Endothelial cell of umbilical vein (primary cell): ENCODE measurements around the gene ABCG5. TPM values are rescaled to one million over a fixed set of nuclear protein-coding genes. Genes with fewer than 3 reads are reported as not detected.

Experiments
- BruUV-seq: library from RNA; stranded (reverse); fragments of 400-500 nt; replicated peaks from 2 replicates; lab custom pipeline; 2021; lab: Mats Ljungman, UMichigan
- CTCF ChIA-PET: fragments of 300-600, 350-600 bp; sonication (Branson Sonifier 250); formaldehyde crosslinking; loops from one replicate; lab custom pipeline; 2021; ENCODE audit warnings: antibody characterized with exemption, inconsistent platforms; lab: Charles Lee
- POLR2A ChIA-PET: fragments of 300-600, 350-600 bp; sonication (Branson Sonifier 250); formaldehyde crosslinking; loops from one replicate; lab custom pipeline; 2021; ENCODE audit warnings: antibody characterized with exemption, inconsistent platforms; lab: Charles Lee
- DNase-seq: peaks from one replicate; pipeline ENCODE4 v3.0.0-alpha.2; 2011; ENCODE audit warnings: low read depth, low spot score
- FAIRE-seq: peaks from 2 replicates; lab custom pipeline; 2011; peaks lifted over from hg19 to GRCh38; lab: Jason Lieb, UNC
- H2AFZ ChIP-seq: 2 replicates; pipeline ENCODE4 v1.6.0; 2012; ENCODE audit warnings: low read depth, low read length, control low read depth, inconsistent platforms
- H3K27ac ChIP-seq: 2 replicates; pipeline ENCODE4 v1.5.1; 2011; ENCODE audit warnings: low read depth, mild to moderate bottlenecking, control low read depth, low read length, moderate library complexity; ENCODE audit not compliant: insufficient read depth
- H3K27me3 ChIP-seq, 2 experiments: 2 replicates each; pipeline versions ENCODE4 v1.6.0 to v1.6.1; 2011; ENCODE audit warnings: low read length in 2 of 2, mixed read lengths in 1 of 2; ENCODE audit not compliant: control insufficient read depth in 2 of 2, insufficient read depth in 2 of 2
- H3K36me3 ChIP-seq, 2 experiments: 2 replicates in 1 of 2; 3 replicates in 1 of 2; pipeline ENCODE4 v1.5.1; 2011; ENCODE audit warnings: low read length in 2 of 2, mild to moderate bottlenecking in 1 of 2, moderate library complexity in 1 of 2; ENCODE audit not compliant: control insufficient read depth in 2 of 2, insufficient read depth in 2 of 2; ENCODE audit errors: extremely low read depth in 1 of 2
- H3K4me1 ChIP-seq: 3 replicates; pipeline ENCODE4 v1.5.1; 2011; ENCODE audit warnings: mild to moderate bottlenecking, low read length; ENCODE audit not compliant: control insufficient read depth, insufficient read depth; ENCODE audit errors: extremely low read depth
- H3K4me2 ChIP-seq: 2 replicates; pipeline ENCODE4 v1.6.1; 2011; ENCODE audit warnings: low read length, control low read depth, mixed read lengths; ENCODE audit not compliant: insufficient read depth
- H3K4me3 ChIP-seq, 3 experiments: fragments of 200-600 bp in 1 of 3; sonication (generic), shearing (Covaris generic) in 1 of 3; replicated peaks in 1 of 3; 2 replicates each; pipeline ENCODE4 v1.5.1; 2011 to 2016; ENCODE audit warnings: control low read depth in 3 of 3, low read length in 3 of 3, mild to moderate bottlenecking in 2 of 3, inconsistent platforms in 1 of 3, low read depth in 1 of 3, moderate library complexity in 1 of 3; ENCODE audit not compliant: insufficient read depth in 1 of 3
- H3K79me2 ChIP-seq: 2 replicates; pipeline ENCODE4 v1.6.0; 2012; ENCODE audit warnings: low read length, inconsistent platforms; ENCODE audit not compliant: control insufficient read depth, insufficient read depth
- H3K9ac ChIP-seq: replicated peaks from 2 replicates; pipeline ENCODE3; 2011; ENCODE audit warnings: low read length, control low read depth; ENCODE audit not compliant: insufficient read depth; ENCODE audit errors: extremely low read depth
- H3K9me1 ChIP-seq: replicated peaks from 3 replicates; pipeline ENCODE4 v1.6.0; 2011; ENCODE audit warnings: mild to moderate bottlenecking, low read length; ENCODE audit not compliant: control insufficient read depth, insufficient read depth; ENCODE audit errors: extremely low read depth
- H3K9me3 ChIP-seq: replicated peaks from 2 replicates; pipeline ENCODE4 v1.5.1; 2012; ENCODE audit warnings: low read length, inconsistent platforms; ENCODE audit not compliant: control insufficient read depth, insufficient read depth
- H4K20me1 ChIP-seq: replicated peaks from 2 replicates; pipeline ENCODE3; 2011; ENCODE audit warnings: mild to moderate bottlenecking, low read length; ENCODE audit not compliant: control insufficient read depth, insufficient read depth; ENCODE audit errors: extremely low read depth
- CTCF ChIP-seq, 2 donors: IDR thresholded peaks; 1 replicate in 1 of 2; 2 replicates in 1 of 2; pipeline ENCODE4 v1.5.1; 2011; ENCODE audit warnings: low read length in 2 of 2, mild to moderate bottlenecking in 2 of 2, moderate library complexity in 2 of 2, control low read depth in 1 of 2, inconsistent platforms in 1 of 2, low read depth in 1 of 2; ENCODE audit not compliant: insufficient read depth in 1 of 2; ENCODE audit errors: extremely low read depth in 1 of 2
- EZH2 ChIP-seq: IDR thresholded peaks from 2 replicates; pipeline ENCODE4 v1.6.1; 2012; ENCODE audit warnings: borderline replicate concordance, low read depth, mild to moderate bottlenecking, moderate library complexity, low read length, inconsistent platforms; ENCODE audit not compliant: severe bottlenecking
- FOS ChIP-seq: IDR thresholded peaks from 2 replicates; pipeline ENCODE4 v1.6.1; 2011; ENCODE audit warnings: mild to moderate bottlenecking, low read length, moderate library complexity, borderline replicate concordance; ENCODE audit not compliant: insufficient read depth
- GATA2 ChIP-seq: IDR thresholded peaks from 2 replicates; pipeline ENCODE4 v1.7.0; 2011; ENCODE audit warnings: low read depth, mild to moderate bottlenecking, moderate library complexity, mixed read lengths, low read length; ENCODE audit not compliant: insufficient read length, insufficient read depth
- JUN ChIP-seq: IDR thresholded peaks from 2 replicates; pipeline ENCODE4 v1.6.1; 2011; ENCODE audit warnings: borderline replicate concordance, low read depth; ENCODE audit not compliant: insufficient read length, insufficient read depth
- MAX ChIP-seq: IDR thresholded peaks from 2 replicates; pipeline ENCODE4 v1.6.1; 2011; ENCODE audit not compliant: insufficient read depth, insufficient read length
- MYC ChIP-seq: IDR thresholded peaks from one replicate; pipeline ENCODE4 v1.6.1; 2011; ENCODE audit warnings: mild to moderate bottlenecking, low read depth, low read length
- POLR2A ChIP-seq: IDR thresholded peaks from 2 replicates; pipeline ENCODE4 v1.6.1; 2012; ENCODE audit warnings: low read depth, mild to moderate bottlenecking, control low read depth, low read length
- POLR2AphosphoS5 ChIP-seq: IDR thresholded peaks from 2 replicates; pipeline ENCODE4 v1.6.1; 2012; ENCODE audit warnings: low read depth, mild to moderate bottlenecking, control low read depth, low read length, moderate library complexity; ENCODE audit not compliant: insufficient read depth
- dilution Hi-C: fragments of 300-500 bp; cut with MboI; formaldehyde crosslinking; loops from one replicate; pipeline ENCODE4 v1.15.0; 2019; ENCODE audit warnings: low sequenced_read_pairs; ENCODE audit not compliant: extremely low pct_ligation_motif_present
- intact Hi-C: fragments of 100-400 bp; cut with micrococcal nuclease; formaldehyde crosslinking; loops from one replicate; pipeline ENCODE4 v1.10.0; 2022
- polyA plus RNA-seq, 4 experiments: library from polyadenylated mRNA; depleted of rRNA in 3 of 4; stranded (reverse) in 3 of 4; unstranded in 1 of 4; fragments of >200 nt; gene quantifications; 2 replicates each; pipeline versions ENCODE4 v1.2.1 to v1.2.3, GENCODE V29; 2011 to 2012; ENCODE audit warnings: missing spikeins in 1 of 4
- total RNA-seq: library from RNA; stranded (reverse); gene quantifications from 2 replicates; pipeline ENCODE4 v1.2.3, GENCODE V29; 2021

ABCG5 gene
- total and polyA plus RNA-seq, 2 donors (not counting 3 experiments of a cell fraction or from before 2014, with no cell fraction given): not detected

- no TSS peak for BruUV-seq
- H3K4me1 ChIP-seq: peaks cover 5% of the 10 kb centered on the region
- H3K4me3 ChIP-seq: no peak overlapping the region
- peaks cover 7 to 8% of the 10 kb centered on the region in 2 experiments for H3K27me3 ChIP-seq
- no peak overlapping the region for H2AFZ ChIP-seq
- intact Hi-C loops (no loop called here), dilution Hi-C loops (no loop called here)
- H3K9me1 ChIP-seq: no peaks in the 10 kb centered on the region
- no peak for DNase-seq
- no peaks in the 10 kb centered on the region for H4K20me1 ChIP-seq
- ChIA-PET POLR2A (no interaction called here), CTCF (interaction anchor here (1.7 kb wide), 1 partner anchor 25 kb away, joined by 4 read pairs; no protein-coding TSS in a partner anchor)
- H3K36me3 ChIP-seq: no peaks in the 10 kb centered on the region
- H3K9ac ChIP-seq: no peak overlapping the region
- no peak overlapping the region for H3K27ac ChIP-seq
- H3K9me3 ChIP-seq: no peaks in the 10 kb centered on the region
- no peaks in the 10 kb centered on the region for H3K79me2 ChIP-seq
- FAIRE-seq: no peak
- no peak overlapping the region for H3K4me2 ChIP-seq
- TF ChIP-seq MAX (no peak), POLR2A (no peak), GATA2 (no peak), POLR2AphosphoS5 (no peak)
These were observed 14.9 kb downstream of the ABCG5 start for GRCh38 chr2:43823751-43824150.

- no peak overlapping the region for H2AFZ ChIP-seq
- POLR2A ChIA-PET: no interaction called here
- H3K4me1 ChIP-seq: peaks cover 10% of the 10 kb centered on the region
- H3K79me2 ChIP-seq: no peaks in the 10 kb centered on the region
- dilution Hi-C loops (no loop called here), intact Hi-C loops (no loop called here)
- no peak overlapping the region for H3K27ac ChIP-seq
- no peak overlapping the region for H3K4me3 ChIP-seq
- BruUV-seq: no TSS peak
- no peak for TF ChIP-seq GATA2
- TF ChIP-seq EZH2: no peak
- no peak for TF ChIP-seq CTCF (IDR thresholded peaks at IDR 0.05; ENCODE audit: extremely low read depth in 1 of 2, insufficient read depth in 1 of 2, low read depth in 1 of 2, low read length in 2 of 2)
- no peak for TF ChIP-seq FOS
- no peak for TF ChIP-seq POLR2AphosphoS5
- TF ChIP-seq JUN: no peak
- TF ChIP-seq MAX: no peak
- TF ChIP-seq POLR2A: no peak
- no peak for TF ChIP-seq MYC
- H3K9ac ChIP-seq: no peak overlapping the region
- H3K9me1 ChIP-seq: no peaks in the 10 kb centered on the region
- CTCF ChIA-PET: interaction anchor here (1.7 kb wide), 1 partner anchor 24 kb away, joined by 4 read pairs; no protein-coding TSS in a partner anchor
- peaks cover 7 to 8% of the 10 kb centered on the region in 2 experiments for H3K27me3 ChIP-seq
- DNase-seq (no peak), FAIRE-seq (no peak)
- no peaks in the 10 kb centered on the region for H3K36me3 ChIP-seq
- no peaks in the 10 kb centered on the region for H3K9me3 ChIP-seq
- H4K20me1 ChIP-seq: no peaks in the 10 kb centered on the region
- H3K4me2 ChIP-seq: no peak overlapping the region
These were observed 15.8 kb downstream of the ABCG5 start for GRCh38 chr2:43822839-43823238.
